NCI-H1436 (cell line): ENCODE results near the gene SPATA13.
"Not testable (repeated sequence)": the region's sequence is repeated elsewhere in the genome, so short reads cannot be mapped to it uniquely, and the experiment has no call there.

Experiments used
- DNase-seq: peaks from one replicate; lab custom pipeline; 2025; lab: John Stamatoyannopoulos, UW

SPATA13 gene

DNA sequence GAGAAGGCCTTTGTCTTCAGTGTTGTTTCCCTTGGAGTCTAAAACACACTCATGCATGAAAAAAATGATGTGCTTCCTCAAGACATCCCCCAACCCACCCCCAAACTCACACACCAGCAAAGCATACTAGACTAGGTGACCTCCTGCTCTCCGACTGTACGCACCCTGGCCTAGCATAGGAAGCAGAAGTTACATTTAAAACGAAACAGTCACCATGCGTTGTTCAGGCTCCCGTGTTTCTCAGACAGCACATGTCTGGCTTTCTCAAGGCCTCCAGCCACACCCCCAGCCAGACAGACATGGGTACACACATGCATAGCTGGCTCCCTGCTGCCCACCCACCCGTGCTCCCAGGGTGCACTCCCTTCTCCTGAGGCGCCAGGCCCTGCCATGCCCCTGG lies 120.2 kb downstream of the SPATA13 start:
- DNase-seq, result no peak

DNA sequence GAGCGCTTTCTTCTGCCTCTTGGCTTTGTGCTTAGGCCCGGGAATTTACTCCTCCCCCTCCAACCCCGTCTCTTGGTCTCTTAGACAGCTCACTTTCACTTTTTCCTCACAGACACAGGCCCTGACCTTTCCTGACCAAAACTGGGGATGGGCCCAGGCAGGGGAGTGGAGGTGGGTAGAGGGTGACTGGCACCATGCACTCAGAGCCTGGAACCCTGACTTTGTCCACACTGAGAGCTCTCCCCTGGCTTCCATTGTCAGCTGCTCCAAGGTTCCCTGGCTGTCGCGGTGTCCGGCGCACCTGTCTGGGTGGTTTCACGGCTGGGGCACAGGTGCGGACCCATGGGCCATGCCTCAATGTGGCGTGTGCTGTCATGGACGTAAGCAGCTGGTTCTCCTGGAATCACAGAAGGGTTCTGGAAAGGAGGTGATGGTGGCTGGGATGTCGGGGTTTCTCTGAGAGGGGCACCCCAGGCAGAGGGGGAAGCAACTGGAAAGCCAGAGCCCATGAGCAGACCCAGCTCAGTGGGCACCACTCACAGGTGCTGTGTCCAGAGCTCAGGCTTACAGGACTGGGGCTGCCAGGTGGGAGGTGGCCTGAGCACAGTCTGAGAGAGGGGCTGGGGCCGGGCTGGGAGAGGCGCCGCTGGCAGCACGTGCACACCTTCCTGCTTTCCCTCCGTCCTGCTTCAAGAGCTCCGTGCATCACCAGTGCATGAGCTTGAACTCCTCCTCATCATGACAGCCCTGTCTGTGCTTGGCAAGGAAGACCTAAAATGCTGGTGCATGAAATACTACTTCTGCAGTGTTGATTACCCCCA lies 120.9 kb downstream of the SPATA13 start:
- no peak for DNase-seq

DNA sequence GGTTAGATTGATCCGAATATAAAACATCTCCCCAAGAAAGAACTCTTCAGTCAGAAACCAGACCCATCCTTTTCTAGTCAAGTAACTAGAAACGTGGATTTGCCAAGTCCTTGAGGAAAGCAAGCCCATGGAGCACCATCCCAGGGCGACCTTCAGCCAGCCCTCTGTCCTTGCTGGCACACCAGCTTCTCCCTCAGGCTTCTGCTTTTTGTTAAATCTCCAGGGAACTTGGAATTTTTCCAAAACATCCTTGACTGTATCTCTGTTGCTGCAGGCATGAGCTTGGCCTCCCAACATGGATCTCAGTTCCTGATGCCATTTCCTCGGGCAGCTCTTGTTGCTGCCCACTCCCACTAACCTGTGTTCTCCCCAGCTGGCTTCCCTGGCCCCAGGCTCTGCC lies 121.7 kb downstream of the SPATA13 start:
- no peak for DNase-seq

DNA sequence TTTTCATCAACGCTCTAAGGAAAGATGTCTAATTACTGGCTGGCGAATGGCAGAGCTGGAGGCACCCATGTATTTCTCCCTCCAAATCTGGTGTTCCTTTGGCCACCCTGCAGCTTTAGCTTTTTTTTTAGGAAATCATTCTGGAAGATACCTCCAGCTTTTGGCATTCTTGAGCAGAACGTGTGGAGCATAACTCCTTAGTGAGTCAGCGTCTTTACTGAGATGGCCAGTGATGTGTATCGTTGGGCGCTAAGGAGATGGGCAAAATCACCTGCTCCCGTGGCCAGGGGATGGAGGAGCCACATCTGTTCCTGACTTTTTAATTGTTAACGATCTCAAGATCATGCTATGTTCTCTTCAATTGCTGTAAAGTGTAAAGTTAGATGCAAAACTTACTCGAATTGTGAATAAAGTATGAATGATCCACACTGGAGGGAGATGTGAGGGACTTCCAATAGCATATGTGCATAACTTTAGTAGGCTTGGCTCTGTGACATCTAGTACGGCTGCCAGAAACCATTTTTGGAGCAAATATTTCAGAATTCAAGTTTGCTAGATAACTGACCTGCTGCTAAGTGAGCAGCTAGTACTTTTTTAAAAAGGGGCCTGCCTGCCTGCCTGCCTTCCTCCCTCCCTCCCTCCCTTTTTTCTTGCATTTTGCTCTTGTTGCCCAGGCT lies 124.5 kb downstream of the SPATA13 start:
- no peak for DNase-seq

DNA sequence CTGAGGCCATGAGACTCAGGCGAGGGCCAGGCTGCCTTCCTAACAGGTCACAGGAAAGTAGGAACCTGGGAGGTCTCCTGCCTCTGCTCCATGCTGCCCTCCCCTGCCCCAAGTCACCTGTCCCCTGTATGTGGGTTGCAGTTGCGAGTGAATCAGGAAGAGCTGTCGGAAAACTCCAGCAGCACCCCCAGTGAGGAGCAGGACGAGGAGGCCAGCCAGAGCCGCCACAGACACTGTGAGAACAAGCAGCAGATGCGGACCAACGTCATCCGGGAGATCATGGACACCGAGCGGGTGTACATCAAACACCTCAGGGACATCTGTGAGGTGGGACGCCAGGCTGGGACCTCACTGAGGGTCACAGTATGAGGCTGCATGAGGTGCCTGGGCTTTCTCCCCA lies 126.1 kb downstream of the SPATA13 start:
- no peak for DNase-seq

DNA sequence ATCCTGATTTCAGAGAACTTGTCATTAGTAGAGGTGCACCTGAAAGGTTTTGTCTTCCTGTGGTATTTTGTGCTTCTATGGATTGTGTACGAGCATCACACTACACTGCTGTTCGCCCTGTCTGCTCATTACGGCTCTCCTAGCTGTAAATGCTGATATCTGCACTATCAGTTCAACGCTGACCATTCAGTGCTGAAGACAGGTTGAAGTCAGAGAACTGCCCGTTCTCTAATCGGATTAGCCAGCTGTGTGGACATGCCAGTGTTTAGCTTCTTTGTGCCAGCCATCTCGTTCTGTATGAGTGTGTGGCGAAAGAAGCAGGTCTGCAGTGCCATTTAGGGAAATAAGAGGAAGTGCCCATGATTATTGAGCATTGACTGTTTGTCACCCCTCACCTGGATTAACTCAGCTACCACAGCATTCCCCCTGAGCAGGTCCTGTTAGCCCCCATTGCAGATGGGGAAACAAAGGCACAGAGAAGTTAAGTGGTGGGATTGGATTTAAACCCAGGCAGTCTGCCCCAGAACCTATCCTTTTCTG lies 127.3 kb downstream of the SPATA13 start:
- DNase-seq, result no peak

DNA sequence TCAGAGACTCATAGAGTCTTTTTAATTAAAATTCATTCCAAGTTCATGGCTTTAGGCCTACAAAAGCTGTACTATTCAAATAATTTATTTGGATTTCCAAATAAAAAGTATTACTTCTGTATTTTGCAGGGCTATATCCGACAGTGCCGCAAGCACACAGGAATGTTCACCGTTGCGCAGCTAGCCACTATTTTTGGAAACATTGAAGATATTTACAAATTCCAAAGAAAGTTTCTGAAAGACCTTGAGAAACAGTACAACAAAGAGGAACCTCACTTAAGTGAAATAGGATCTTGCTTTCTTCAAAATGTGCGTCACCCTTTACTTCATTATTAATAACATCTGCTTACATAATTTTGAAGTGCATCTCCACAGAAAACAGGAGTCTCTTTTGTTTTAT lies 128.3 kb downstream of the SPATA13 start:
- no peak for DNase-seq

DNA sequence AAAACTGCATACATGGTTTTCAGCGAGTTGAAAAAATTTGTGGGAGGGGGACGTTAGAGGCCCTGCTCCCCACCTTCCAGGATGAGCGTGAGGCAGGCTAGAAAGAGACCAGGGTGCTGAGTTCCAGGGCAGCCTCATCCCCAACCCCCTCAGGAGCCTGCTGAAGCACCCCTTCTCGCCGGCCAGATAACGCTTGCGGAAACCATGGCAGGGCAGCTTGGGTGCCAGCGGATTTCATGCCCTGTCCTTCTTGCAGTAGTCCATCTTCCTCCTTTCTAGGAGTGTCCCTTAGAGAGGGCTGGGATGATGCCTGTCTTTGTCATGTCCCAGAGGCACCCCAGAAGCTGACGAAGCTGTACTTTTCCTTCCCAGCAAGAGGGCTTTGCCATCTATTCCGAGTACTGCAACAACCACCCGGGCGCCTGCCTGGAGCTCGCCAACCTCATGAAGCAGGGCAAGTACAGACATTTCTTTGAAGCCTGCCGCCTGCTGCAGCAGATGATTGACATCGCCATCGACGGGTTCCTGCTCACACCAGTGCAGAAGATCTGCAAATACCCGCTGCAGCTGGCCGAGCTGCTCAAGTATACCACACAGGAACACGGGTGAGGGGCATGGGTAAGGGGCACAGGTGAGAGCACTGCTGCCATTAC lies 129.9 kb downstream of the SPATA13 start:
- no peak for DNase-seq

DNA sequence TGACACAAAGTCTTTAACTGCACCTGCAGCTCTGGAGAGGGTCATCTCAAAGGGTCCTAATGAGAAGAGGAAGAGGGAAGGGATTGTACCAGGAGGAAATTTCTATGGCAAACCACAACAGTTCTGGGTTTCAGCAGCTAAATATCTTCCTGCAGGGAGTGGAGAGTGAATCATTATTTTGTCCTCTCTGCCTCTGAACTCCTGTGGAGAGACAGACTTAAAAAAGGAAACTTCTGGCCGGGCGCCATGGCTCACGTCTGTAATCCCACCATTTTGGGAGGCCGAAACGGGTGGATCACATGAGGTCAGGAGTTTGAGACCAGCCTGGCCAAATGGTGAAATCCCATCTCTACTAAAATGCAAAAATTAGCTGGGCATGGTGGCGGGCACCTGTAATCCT lies 132.0 kb downstream of the SPATA13 start:
- no peak for DNase-seq

DNA sequence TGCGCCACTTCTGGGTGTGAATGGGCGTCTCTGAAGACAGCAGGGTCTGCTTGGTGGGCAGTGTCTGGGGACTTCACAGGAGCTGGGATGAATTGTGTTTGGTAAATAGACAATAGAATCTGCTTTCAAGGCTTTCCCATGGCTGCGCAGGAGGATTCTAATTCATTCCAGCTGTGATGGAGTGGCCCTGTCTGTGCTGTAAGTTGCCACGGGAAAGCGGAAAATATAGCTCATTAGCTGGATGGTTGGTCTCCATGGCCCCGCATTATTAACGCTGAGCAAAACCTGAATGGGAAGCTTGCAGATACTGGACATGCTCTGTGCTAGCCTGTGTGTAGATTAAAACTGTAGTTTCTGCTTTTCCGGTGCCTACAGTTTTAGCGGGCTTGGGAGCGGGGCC lies 133.2 kb downstream of the SPATA13 start:
- DNase-seq, result no peak

DNA sequence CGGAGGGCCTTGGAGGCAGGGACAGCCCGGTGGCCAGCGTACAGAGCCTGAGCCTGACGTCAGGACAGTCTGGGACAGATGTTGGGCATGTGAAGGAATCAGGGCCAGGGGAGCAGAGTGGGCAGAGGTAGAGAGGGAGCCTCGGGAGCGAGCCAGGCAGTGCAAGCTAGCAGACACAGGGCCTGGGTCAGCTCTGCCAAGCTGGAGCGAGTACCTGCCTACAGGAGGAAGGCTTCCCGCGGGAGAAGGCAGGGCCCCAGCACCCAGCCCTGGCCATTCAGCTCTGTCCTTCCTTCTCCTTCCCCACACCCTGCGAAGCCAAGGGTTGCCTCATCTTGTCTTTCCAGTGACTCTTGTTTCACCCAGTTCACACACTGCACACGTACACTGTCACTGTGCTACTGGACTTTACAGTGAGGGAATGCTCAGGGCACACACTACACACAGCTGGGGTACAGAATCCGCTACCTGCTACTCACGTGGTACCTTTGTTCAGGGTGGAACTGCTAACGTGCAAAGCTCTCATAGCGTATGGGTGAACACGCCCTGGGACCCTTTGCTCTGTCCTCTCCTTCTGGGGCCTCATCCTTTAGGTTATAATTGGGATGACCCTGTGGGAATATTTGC lies 139.1 kb downstream of the SPATA13 start:
- no peak for DNase-seq

DNA sequence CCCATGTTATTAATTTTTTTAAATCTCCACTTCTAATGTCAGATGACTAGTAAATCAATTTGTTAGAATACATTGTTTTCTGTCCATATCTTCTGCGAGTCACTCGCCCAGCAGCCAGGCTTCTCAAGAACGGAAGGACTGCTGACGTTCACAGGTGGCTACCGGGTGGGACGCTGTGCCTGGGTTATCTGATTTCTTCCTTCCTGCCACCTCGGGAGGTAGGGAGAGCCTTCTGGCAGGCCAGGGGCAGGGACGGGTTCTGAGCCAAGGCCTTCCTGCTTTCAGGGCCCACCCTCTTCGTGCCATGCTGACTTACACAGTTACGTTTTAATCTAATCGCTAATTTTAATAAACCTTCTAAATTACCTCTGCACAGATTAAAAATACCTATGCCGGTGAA lies 140.9 kb downstream of the SPATA13 start:
- DNase-seq, result no peak

DNA sequence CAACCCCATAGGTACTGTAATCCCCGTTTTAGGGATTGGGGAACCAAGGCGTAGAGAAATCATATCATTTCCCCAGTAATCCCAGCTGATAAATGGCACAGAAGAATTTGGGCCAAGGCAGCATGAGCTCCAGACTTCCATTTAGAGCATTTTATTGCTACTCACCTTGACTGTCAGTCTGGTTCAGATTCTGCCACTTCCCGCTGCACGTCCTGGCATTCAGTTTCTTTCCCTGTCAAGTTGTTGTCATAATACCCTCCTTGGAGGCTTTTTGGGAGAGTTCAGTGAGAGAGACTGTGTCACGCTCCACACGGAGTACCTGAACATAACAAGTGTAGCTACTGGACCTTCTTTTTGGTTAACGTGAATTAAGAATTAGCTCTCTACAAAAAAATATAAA lies 141.4 kb downstream of the SPATA13 start:
- DNase-seq, result no peak

DNA sequence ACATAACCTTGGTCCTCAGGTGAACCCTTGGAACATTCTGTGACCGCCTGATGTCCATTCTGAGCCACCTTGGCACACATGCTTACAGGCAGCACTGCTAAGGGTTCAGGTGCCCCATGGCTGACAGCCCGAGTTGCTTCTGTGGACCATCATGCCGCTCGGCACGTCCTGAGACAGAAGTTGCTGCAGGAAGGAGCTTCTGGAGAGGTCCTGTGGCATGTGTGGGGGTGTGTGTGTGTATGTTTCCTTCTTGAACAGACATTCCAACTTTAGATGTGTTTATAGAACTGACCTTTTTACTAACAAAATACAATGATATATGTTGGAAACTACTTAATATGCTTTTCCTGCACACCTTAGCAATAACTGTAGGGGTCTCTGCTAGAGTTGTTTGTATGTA lies 144.1 kb downstream of the SPATA13 start:
- no peak for DNase-seq

DNA sequence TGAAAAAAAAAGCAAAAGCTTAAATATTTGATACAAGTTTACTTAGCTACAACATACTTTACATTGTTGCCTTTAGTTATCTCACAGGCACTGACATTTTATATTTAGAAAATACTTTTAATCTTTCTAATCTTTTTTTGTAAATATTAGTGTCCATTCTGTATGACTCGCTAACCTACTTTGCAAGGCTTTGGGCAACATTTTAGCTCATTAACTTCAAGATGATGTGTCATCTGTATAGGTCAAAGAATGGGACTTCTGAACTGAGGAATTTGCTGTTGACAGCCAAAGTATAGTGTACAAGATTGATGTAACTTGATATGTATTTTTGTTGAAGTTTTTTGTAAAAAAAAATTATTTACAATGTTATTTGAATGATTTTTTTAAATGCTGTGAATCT lies 146.1 kb downstream of the SPATA13 start:
- DNase-seq, result no peak

DNA sequence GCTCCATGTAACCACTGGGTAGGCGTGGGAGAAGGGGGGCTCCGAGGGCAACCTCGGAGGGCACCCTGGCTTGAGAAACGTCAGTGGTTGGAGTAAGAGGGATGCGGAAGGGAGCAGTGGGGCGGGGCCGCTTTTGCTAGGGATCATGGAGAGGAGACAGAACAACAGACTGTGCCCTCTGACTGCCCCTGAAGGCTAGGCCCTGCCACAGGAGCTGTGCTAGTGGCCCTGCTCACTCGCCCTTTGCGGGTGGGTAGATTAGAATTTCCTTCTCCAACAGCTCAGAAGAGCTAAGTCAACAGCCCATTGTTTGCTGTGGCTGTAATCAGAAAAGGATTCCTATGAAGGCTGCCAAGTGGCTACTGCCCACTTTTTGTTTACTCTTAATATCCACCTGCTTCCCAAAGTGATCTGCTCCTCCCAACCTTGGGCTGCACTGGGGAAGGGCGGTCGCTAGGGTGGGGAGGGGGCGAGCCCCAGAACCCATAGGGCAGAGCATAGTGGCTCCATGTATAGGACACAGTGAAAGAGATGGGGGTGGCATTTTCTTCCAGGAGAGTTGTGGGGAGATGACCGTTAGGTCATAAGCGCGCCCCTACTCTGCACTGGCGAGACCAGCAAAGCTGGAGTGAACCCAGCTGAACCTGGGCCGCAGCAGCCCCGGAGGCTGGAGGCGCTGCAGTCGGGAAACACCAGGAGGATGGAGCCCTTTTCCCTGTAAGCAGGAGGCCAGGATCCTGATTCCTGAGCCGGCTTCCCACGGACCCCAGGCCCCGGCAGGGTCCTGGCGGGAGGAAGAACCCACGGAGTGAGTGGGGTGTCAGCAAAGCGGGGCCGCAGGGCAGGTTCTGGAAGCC lies 146.9 kb downstream of the SPATA13 start:
- DNase-seq, result no peak

DNA sequence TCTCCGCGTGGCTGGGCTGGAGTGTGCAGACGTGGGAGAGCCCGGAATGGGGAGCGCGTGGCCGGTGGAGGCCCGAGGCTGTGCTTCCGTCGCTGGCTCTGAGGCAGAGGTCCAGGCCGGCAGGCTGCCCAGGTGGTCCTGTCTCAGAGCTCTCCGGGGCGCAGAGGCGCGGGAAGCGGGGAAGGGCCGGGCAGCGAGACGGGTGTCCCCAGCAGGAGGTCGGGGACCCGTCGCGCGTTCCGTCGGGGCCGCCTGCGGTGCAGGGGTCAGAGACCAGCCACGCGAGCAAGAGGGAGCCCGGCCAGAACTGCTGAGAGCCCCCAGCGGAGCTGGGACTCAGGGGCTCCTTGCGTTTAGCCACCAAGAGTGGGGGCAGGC lies 147.5 kb downstream of the SPATA13 start:
- no peak for DNase-seq

DNA sequence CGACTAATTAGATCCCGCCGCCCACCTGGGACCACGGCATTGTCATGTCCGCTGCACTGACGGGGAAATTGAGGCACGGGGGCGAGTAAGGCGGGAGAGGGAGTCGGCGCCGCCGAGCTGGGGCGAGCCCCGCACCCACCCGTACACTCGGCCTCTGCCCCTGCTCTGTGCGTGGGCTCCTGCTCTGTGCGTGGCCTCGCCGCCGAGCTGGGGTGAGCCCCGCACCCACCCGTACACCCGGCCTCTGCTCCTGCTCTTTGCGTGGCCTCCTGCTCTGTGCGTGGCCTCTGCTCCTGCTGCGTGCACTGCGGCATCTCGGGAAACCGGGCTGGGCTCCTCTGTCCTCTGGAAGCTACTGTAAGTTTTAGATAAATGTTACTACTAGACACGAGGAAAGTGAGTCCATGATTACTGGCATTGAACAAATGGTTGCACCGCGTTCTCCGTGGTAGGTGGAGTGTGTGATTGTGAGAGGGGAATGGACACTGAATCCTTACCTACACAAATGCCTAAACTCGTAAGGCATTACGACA lies 148.0 kb downstream of the SPATA13 start:
- no peak for DNase-seq

DNA sequence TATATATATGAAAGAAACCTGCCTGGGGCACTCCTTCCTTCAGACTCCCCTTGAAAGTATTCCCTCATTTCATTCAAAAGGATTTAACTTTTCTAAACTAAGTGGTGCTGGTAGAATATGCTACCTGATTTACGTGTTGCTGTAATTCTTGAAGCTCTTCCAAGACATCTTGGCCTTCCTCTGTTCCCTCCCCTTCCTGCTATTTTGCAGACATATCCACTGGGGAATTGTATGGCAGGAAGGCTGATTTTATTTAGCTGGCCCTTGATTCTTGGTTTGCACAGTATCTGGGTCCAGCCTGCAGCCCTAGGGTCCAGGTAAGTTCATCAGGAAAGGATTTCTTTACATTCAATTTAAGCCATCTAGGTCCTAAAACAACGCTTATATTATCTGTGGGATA lies 148.8 kb downstream of the SPATA13 start, which contains the start of gene C1QTNF9:
TSS of gene C1QTNF9 (plus strand) at position 281 of the 400 bp plus-strand sequence. CDS start 6,424 bp downstream, outside the sequence.
- not testable (repeated sequence) for DNase-seq

DNA sequence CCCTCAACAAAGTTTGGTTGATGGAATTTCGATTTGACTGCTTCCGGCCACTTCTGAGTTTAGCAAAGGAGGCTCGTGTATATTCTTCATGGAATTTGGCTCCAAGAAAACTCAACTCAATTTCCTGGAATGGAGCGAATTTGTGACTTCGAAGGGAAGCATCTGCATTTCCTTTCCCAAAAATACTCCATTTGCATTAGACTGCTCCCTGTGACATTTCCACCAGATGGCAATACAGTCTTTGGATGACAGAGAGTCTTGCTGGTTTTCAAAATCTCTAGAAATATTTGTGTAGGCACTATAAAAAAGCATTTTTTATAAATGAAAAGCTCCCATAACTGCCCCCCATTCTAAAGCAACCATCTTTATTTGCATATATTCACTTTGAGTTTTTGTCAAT lies 152.9 kb downstream of the SPATA13 start:
- DNase-seq, result no peak

DNA sequence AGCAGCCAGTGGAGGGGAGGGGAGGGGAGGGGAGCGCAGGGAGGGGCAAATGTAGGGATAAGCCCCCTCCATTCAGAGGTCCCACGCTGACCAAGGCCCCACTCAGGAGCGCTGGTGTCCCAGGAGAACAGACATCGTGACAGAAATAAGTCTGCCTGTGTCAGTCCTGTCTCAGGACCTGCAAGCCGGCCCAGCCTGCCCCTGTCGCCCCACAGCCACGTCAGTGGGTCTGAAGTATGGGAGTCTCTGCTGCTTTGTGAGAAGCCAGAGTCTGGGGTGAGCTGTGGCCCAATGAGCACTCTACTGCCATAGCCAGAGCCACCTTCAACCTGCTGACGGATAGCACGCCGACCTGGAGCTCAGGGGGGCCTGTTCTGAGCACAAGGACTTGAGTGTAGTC lies 157.3 kb downstream of the SPATA13 start:
- not testable (repeated sequence) for DNase-seq
